Activated T-cell treated with anti-CD3 and anti-CD28 coated beads, Interleukin-2, amount 50 U/mL, for 72 hours (primary cell): Measurements from ENCODE around the gene UNC5B. TPM values are rescaled to one million over a fixed set of nuclear protein-coding genes. Genes with fewer than 3 reads are reported as not detected.
"Not testable (repeated sequence)": the region's sequence is repeated elsewhere in the genome, so short reads cannot be mapped to it uniquely, and the experiment has no call there.

ENCODE experiments used
- ATAC-seq, 2 donors: fragments of 150-1000 bp; cut with Tn5 transposase; replicated peaks in 1 of 2; 2 replicates each; pipeline ENCODE4 v1.10.0; 2021; ENCODE audit warnings: moderate library complexity in 2 of 2, mild to moderate bottlenecking in 1 of 2
- DNase-seq, 2 donors: peaks; one replicate each; pipeline ENCODE4 v3.0.0; 2021 to 2022; ENCODE audit warnings: mixed read lengths in 1 of 2
- H3K27ac Mint-ChIP-seq: one replicate; pipeline ENCODE4 v1.8.0; 2022; ENCODE audit warnings: mild to moderate bottlenecking, moderate library complexity, mixed read lengths
- H3K27me3 Mint-ChIP-seq: one replicate; pipeline ENCODE4 v1.8.0; 2022; ENCODE audit warnings: low read depth, mixed read lengths
- H3K36me3 Mint-ChIP-seq, 2 donors: one replicate each; pipeline ENCODE4 v1.8.0; 2022; ENCODE audit warnings: mixed read lengths in 2 of 2, mild to moderate bottlenecking in 1 of 2; ENCODE audit not compliant: insufficient read depth in 2 of 2
- H3K4me1 Mint-ChIP-seq: one replicate; pipeline ENCODE4 v1.8.0; 2022; ENCODE audit warnings: low read depth, mixed read lengths
- H3K4me3 Mint-ChIP-seq, 2 donors: one replicate each; pipeline ENCODE4 v1.8.0; 2022; ENCODE audit warnings: mild to moderate bottlenecking in 2 of 2, mixed read lengths in 2 of 2, moderate library complexity in 2 of 2
- H3K9me3 Mint-ChIP-seq, 2 donors: one replicate each; pipeline ENCODE4 v1.8.0; 2022; ENCODE audit warnings: mixed read lengths in 2 of 2
- total RNA-seq, 2 donors: library from RNA; stranded (reverse); gene quantifications; one replicate each; pipeline ENCODE4 v1.2.3, GENCODE V29; 2022

UNC5B gene
- total RNA-seq, 2 donors from 2014 or later, result 0.05 to 0.12 TPM

DNA sequence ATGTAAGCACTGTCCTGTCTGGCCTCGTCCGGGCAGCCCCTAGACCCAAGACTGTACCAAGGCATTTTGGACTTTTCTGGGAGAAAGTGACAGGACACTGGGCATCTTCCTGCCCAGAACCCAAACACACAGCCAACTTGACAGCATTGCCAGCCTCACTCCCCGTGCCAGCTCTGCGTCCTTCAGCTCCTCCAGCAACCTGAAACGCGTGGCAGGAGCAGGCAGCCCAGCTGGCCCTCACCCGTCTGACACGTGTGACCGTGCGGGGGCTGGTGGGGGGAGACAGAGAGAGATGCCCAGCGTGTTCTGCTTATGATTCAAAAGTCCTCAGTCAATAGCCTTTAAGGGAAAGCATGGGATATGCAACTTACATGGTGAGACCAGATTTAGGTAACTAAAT lies 56.4 kb downstream of the UNC5B start:
- H3K4me1 Mint-ChIP-seq, result no peaks in the 10 kb centered on the region
- H3K27me3 Mint-ChIP-seq, result no peaks in the 10 kb centered on the region
- no peaks in the 10 kb centered on the region for H3K9me3 Mint-ChIP-seq
- no peak overlapping the region for H3K4me3 Mint-ChIP-seq
- DNase-seq, result no peak
- H3K36me3 Mint-ChIP-seq, result no peaks in the 10 kb centered on the region
- H3K27ac Mint-ChIP-seq, result no peak overlapping the region
- ATAC-seq, result no peak

DNA sequence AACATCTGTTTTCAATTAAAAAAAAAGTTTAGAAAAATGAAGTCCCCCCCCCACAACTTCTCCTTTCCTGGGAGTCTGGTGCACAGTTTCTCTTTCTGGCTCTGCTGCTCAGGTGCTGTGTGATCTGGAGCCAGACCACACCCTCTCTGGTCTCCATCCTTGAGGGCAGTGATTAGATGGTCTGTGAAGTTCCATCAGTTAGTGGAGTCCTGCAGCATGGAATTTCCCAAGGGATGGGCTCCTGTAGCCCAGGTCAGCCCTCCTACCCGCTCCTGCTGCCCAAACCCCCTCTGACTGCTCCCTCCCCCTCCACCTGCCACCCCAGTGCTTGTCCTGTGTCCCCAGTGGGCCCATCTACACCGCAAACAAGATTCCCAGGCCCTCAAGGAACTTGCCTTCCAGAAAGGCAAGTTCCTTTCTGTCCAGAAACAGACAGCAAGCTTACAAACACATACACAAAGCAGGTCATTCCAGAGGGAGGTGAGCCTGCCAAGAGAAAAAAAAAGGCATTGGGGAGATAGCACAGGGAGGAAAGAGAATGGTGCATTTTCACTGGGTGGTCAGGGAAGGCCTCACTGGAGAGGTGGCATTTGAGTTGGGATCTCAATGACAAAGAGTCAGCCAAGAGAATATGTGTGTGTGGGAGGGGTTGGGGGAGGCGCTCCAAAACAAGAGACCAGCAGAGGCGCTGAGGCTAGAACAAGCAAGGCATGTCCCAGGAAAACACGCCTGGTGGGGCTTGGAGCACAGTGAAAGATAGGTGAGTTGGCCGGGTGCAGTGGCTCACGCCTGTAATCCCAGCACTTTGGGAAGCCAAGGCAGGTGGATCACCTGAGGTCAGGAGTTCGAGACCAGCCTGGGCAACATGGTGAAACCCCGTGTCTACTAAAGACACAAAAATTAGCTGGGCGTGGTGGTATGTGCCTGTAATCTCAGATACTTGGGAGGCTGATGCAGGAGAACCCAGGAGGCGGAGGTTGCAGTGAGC lies 57.2 kb downstream of the UNC5B start:
- Mint-ChIP-seq H3K27me3 (no peaks in the 10 kb centered on the region), H3K4me3 (no peak overlapping the region), H3K4me1 (no peaks in the 10 kb centered on the region), H3K9me3 (no peaks in the 10 kb centered on the region), H3K36me3 (no peaks in the 10 kb centered on the region), H3K27ac (no peak overlapping the region)
- DNase-seq, result no peak
- no peak for ATAC-seq

DNA sequence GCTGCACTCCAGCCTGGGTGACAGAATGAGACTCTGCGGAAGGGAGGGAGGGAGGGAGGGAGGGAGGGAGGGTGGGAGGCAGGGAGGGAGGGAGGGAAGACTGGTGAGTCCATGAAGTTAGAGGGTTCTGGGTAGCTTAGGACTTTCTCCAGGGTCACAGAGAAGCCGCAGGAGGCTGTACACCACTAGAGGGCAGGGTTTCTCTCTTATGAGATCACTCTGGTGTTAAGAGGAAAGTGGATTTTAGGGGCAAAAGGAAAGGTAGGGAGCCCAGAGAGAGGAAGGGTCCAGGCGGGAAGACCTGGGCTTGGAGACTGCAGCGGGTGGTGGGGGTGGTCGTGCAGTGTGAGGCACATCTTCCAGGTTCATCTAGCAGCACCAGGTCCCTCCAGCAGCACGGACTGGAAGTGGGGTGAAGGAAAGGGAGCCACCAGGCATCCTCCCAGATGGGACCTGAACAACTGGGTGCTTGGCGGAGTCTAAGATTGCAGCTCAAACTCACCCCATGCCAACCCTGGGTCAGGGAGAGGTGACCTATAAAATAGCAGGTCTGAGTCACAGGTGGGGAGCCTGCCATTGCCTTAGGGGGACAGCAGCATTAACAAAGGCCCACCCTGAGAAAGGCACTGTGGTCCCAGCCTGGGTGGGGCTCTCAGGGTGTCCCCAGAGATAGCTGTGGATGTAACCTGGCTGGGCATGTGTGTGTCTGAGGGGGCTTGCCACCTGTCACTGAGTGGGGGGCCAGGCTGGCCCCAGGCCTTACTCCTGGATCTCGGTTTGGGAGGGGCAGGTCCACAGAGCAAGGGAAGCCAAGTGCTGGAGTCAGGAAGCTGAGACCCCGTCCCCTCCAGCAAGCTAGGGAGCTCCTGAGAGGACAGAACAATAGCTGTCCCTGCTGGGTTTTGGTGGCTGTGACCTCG lies 58.2 kb downstream of the UNC5B start:
- Mint-ChIP-seq H3K4me3 (no peak overlapping the region), H3K36me3 (no peaks in the 10 kb centered on the region), H3K9me3 (no peaks in the 10 kb centered on the region), H3K27me3 (no peaks in the 10 kb centered on the region), H3K27ac (no peak overlapping the region), H3K4me1 (no peaks in the 10 kb centered on the region)
- peak in 1 of 2 donors; percentile 43 for ATAC-seq
- DNase-seq, result peak; percentile 41 to 46

DNA sequence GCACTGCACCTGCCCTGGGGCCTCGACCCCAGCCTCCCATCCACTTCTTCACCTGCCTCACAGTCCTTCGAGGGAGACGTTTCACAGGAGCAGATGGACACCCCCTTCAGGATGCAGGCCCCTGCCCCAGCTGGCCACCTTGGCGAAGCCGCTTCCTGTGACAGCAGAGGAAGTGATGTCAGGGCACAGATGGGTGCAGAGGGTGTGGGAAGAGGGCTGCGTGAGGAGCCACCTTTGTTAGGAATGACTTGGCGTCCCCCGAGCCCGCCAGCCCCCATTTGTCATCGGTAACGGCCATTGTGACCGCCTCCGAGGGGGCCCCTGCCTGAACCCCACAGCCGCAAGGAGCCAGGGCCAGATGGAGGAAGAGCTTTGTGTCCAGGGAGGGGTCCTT lies 59.3 kb downstream of the UNC5B start:
- no peak overlapping the region for H3K4me3 Mint-ChIP-seq
- H3K9me3 Mint-ChIP-seq, result no peaks in the 10 kb centered on the region
- no peaks in the 10 kb centered on the region for H3K27me3 Mint-ChIP-seq
- ATAC-seq, result no peak
- no peaks in the 10 kb centered on the region for H3K4me1 Mint-ChIP-seq
- no peak overlapping the region for H3K27ac Mint-ChIP-seq
- no peaks in the 10 kb centered on the region for H3K36me3 Mint-ChIP-seq
- DNase-seq, result no peak

DNA sequence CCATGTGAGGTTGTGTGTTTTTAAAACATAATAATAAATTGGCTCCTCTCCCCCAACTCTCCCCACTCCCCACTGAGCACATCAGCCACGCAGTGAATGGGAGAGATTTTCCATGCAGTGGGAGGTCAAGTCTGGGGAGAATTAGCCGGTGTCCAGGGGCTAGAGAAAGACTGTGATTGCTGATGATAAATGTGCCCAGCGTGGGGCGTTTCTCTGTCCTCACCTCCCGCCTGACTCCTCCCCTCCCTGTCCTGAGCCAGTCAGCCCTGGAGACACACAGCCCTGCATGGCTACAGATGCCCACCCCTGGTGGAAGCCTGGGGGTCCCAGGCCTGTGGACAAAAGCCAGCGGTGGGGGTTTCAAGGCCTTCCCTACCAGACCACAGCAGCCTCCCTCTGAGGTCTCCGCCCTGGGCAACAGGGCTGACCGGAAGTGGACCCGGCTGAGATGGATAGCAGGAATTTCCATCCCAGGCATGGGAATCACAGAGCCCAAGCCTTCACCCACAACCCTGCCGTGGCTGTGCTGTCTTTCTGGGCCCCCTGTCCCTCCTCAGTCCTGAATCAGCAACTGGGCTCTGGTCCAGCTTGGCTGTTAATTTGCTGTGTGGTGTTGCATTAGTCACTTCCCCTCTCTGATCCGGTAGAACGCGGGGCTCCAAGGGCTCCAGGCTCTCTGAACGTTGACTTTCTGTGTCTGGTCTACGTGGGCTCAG lies 59.8 kb downstream of the UNC5B start:
- Mint-ChIP-seq H3K4me1 (no peaks in the 10 kb centered on the region), H3K4me3 (no peak overlapping the region), H3K36me3 (no peaks in the 10 kb centered on the region), H3K27me3 (no peaks in the 10 kb centered on the region), H3K9me3 (no peaks in the 10 kb centered on the region), H3K27ac (no peak overlapping the region)
- ATAC-seq (no peak), DNase-seq (no peak)

DNA sequence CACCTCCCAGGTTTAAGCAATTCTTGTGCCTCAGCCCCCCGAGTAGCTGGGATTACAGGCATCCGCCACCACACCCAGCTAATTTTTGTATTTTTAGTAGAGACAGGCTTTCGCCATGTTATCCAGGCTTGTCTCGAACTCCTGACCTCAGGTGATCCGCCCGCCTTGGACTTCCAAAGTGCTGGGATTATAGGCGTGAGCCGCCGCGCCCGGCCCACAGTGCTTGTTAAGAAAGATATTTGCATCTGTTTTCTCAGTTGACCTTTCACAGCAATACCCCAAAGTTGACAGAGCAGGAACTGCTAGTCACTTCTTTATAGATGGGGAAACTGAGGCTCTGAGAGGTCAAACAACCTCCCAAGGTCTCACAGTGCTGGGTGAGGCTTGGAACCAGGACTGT lies 60.6 kb downstream of the UNC5B start:
- not testable (repeated sequence) for H3K4me3 Mint-ChIP-seq, H3K27me3 Mint-ChIP-seq, DNase-seq, H3K4me1 Mint-ChIP-seq, H3K36me3 Mint-ChIP-seq, H3K27ac Mint-ChIP-seq, ATAC-seq, H3K9me3 Mint-ChIP-seq

DNA sequence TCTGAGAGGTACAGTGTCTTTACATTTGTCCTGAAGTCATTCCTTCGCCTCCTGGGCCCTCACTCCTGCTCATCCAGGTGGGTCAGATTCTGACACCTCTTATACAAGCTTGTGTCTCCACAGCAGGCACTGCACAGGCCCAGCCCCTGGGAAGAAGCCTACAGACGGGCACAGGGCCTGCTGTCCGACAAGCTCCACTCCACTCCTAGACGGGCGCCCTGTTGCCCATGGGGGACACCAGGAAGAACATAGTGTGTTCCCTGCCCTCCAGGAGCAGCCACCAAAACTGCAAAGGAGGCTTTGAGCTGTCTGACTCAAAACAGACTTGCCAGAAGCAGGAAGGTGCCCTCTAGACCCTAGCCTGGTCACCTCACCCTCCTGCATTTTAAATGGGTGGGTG lies 61.1 kb downstream of the UNC5B start:
- Mint-ChIP-seq H3K4me1 (no peaks in the 10 kb centered on the region), H3K36me3 (no peaks in the 10 kb centered on the region), H3K4me3 (no peak overlapping the region), H3K27me3 (no peaks in the 10 kb centered on the region), H3K9me3 (no peaks in the 10 kb centered on the region), H3K27ac (no peak overlapping the region)
- ATAC-seq (no peak), DNase-seq (no peak)

DNA sequence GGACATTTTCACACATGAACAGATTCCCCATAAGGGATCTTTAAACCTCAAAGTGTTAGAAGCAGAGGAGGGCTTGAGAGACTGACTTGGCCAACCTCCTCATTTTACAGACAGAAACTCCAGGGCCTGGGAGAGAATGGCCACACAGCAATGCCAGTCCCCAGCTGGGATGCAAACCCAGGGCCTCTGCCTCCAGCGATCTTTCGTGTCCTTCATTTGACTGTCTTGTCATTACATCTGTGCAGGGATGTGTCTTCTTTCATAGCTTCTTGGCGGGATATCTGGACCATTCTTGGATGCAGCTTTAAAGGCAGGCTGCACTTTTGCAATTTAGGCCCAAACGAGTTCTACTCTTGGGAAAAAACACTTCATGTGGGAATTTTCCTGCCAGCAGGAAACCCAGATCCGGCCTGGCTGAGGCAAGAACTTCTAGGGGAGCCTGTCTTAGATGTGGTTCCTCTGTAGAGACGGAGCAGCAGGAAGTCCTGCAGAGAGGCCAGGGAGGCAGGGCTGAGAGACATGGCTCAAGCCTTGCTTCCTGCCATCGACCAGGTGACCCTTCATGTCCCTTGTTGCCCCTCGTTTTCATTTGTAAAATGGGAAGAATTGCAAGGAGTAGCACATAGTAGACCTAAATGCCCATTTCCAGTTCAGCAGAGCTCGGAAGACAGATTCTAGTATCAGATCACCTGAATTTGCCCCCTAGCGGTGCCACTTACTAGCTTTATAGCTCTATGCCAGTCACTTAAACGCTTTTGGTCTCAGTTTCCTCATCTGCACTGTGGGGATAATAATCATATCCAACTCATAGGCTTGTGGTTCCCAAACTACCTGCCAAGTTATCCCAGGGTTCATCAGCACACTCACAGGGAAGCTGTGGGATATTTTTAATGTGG lies 62.8 kb downstream of the UNC5B start:
- Mint-ChIP-seq H3K9me3 (no peaks in the 10 kb centered on the region), H3K36me3 (no peaks in the 10 kb centered on the region), H3K4me1 (no peaks in the 10 kb centered on the region), H3K27ac (no peak overlapping the region), H3K27me3 (no peaks in the 10 kb centered on the region), H3K4me3 (no peak overlapping the region)
- DNase-seq, result no peak
- ATAC-seq, result no peak

DNA sequence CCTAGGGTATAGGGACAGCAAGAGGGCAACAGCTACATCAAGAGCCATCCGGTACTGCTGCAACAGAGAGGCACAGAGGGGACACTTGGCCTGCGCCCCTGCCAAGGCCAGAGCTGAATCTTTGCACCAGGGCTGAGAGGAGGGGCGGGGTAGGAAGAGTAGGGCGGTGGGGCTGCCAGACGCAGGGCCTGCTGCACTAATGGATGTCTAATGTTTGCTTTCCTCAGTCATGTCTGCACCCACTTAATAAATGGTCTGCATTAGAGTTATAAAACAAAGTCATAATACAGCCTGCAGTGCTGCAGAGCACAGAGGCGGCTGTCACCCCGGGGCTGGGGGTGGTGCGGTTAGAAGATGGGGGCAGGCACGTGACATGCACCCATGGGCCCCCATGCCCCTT lies 64.5 kb downstream of the UNC5B start:
- DNase-seq, result no peak
- H3K9me3 Mint-ChIP-seq, result no peaks in the 10 kb centered on the region
- H3K27ac Mint-ChIP-seq, result no peak overlapping the region
- H3K4me1 Mint-ChIP-seq, result no peaks in the 10 kb centered on the region
- no peaks in the 10 kb centered on the region for H3K36me3 Mint-ChIP-seq
- no peaks in the 10 kb centered on the region for H3K27me3 Mint-ChIP-seq
- no peak overlapping the region for H3K4me3 Mint-ChIP-seq
- ATAC-seq, result no peak

DNA sequence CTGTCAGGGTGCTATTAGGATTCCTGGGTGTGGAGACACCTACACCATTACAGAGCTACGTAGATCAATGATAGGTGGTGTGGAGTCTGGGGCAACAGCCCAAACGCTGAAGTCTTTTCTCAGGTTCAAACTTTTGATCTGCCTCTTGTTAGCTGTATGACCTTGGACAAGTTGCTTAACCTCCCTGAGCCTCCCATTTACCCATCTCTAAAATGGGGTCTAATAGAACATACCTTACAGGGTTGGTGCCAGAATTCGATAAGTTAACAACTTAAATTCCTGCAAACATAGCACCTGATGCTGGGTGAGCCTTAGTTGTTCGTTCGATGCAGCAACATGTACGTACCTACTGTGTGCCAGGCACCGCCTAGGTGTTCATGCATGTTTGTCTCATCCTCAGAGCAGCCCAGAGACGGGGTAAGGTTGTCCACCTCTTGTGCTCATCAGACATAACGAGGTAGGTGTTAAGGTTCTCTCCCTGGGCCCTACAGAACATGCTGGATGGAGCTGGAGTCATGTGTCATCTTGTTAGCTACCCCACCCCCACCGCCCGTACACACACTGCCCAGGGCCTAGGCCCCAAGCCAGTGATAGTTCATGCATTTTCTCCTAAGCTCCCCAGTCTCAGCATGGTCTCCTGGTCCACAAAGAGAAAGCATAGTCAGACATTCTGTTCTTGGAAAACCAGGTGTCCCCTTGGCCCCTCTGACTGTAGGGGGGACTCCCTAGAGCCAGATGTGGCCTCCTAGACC lies 65.7 kb downstream of the UNC5B start:
- H3K27ac Mint-ChIP-seq, result no peak overlapping the region

DNA sequence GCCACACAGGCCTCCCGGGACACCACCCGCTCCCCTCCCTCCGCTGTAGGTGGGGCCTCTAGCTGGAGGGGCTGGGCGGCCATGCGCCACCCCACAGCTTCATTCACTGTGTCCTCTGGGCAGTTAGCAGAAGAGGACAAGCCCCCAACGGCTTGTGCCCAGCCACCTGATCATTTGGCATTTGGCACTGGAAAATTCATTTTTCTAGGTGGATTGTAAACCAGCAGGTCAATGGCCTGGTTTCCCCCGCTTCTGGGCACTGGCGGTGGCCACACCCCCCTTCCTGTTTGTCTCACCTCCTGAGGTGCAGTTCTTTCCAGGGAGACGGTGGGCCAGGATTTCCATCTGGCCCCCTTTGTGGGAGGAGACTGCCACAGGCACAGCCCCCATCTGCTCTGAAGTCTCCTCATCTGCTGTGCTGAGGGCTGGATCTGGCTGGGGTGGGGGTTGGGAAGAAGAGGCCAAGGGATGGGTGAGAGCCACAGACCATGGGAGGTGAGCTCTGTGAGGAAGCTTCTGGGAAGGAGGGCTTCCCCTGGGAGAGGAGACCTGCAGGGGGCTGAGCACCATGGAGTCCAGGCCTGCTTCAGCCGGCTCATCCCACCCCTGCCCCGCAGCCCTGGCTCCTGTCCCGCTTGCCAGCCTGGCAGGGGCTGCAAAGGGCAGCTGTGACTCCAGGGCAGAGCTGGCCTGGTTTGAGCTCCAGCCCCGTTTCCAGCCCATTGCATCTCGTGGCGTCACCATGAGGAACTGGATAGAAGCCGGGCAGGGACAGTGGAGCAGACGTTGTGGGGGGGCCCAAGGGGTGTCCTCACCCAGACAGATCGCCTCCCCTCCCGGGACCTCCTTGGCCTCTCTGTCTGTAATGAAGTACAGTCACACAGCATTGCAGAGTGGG lies 66.6 kb downstream of the UNC5B start:
- ATAC-seq, result no peak
- H3K9me3 Mint-ChIP-seq, result no peaks in the 10 kb centered on the region
- no peak overlapping the region for H3K27ac Mint-ChIP-seq
- DNase-seq, result no peak
- no peaks in the 10 kb centered on the region for H3K36me3 Mint-ChIP-seq
- no peaks in the 10 kb centered on the region for H3K27me3 Mint-ChIP-seq
- no peak overlapping the region for H3K4me3 Mint-ChIP-seq
- H3K4me1 Mint-ChIP-seq, result no peaks in the 10 kb centered on the region

More for the DNA sequence above, 65.7 kb downstream of the UNC5B start:
- Mint-ChIP-seq H3K9me3 (no peaks in the 10 kb centered on the region), H3K4me3 (no peak overlapping the region), H3K27me3 (no peaks in the 10 kb centered on the region), H3K4me1 (no peaks in the 10 kb centered on the region), H3K36me3 (no peaks in the 10 kb centered on the region)
- DNase-seq, result no peak
- ATAC-seq, result no peak
